EL (cell line): ENCODE results near the gene IGSF5.

Experiments used
- DNase-seq: peaks from one replicate; pipeline ENCODE4 v3.0.0-alpha.2; 2016

The IGSF5 gene

DNA sequence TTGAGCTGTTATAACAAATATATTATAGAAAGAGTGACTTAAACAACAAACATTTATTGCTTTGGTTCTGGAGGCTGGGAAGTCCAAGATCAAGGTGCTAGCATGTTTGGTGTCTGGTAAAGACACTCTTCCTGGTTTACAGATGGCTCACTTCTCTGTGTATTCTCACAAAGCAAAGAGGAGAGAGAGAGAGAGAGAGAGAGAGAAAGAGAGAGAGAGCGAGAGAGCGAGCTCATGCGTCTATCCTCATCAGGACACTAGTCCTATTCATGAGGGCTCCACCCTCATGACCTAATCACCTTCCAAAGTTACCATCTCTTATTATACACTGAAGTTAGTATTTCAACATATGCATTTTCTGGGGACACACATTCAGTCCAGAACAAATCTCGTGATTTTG lies 89.6 kb downstream of the IGSF5 start:
- no peak for DNase-seq

DNA sequence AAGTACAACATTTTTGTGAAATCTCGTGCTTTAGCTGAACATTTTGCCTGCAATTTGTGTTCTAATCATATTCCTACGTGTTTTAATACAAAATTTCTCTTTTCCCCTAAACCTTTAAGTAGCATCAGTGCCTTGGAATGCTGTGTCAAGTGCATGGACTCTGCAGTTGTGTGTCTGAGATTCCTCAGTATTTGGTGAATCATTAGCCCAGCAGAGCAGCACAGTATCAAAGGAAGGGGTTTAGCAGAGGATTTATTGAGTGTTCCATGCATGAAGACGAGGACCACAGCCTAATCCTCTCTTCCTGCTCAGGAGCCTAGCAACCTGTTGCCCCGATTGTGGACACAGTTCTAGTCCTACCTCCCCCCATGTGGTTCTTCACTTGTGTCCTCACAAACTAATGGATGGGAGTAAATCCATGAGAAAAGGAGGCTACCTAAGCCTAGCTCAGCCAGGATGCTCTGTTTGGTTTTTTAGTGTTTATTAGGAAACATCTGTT lies 92.9 kb downstream of the IGSF5 start:
- DNase-seq, result no peak

DNA sequence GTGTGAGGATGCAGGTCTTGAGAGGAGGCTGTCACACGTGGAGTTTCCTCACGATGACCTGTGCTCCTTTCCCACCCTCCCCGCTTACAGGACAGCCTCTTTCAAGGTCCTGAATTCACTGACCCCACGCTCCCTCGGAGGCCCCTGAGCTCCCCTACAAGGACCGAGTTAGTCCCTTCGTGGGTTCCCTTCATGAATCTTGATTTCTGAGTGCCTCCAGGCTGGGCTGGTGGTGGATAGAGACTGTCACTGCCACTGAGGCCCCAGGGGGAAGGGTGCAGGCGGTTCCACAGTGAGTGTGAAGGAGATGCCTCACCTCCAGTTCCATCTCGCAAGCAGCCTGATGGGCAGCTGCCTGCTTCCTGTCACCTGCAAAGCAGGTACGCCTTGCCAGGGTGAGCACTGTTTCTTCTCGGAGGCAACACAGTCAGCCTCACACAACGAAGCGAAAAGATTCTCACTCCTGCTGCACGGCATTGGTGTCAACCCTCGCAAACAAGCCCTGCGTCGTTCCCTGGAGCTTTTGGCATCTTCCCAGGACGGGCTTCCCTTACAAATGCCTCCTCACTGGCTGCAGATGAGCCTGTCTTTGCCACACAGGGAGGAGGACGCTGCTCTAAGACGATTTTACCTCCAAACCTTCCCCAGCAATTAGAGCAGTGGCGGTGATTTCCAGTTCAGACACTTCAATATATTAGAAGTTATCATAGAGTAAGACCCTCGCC lies 95.6 kb downstream of the IGSF5 start:
- no peak for DNase-seq

DNA sequence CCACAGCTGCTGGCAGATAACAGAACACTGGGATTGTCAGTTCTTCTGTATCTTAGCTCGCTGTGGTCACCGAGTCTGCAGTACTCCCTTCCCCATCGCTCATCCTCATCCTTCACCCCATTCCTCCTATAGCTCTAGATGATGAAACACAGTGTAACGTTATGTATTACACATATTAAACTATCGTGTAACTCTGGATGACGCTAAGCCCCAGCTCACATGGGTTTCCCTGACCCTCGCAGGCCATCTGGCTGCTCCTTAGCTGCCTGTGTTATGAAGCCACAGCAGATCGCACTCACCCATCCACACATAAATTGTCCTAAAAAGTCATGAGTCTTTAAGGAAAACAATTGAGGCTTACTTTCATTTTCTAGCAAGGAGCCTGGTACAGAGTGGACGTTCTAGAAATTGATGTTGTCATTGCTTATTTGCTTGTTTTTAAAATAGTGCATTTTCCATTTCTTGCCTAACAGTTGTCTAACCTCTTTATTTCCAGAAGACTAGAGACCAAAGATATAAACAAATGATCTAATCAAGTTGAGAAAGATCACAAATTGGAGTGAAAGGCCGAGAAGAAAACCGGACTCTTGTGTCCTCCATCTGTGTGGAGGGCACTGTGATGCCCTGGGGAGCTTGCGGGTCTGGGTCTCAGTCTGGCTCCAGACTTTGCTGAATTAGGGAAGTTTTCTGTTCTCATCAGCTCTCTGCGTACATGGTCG lies 97.9 kb downstream of the IGSF5 start:
- no peak for DNase-seq

DNA sequence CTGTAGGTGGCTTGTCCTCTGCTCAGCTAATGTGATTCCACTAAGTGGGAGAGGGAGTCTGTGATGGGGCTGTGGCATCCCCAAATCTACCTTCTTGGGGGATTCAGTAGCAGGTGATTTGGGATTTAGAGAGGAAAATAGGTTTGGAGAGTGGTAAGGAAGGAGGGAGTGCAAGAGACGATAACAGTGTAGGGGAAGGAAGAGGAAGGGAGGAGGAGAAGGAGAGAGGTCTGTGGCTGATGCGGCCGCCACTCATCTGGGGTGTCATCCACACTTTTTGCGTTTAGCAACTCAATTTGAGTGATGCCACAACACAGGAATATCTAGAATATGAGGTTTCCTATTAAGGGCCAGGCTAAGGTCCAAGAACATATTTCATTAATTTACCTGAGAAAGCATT lies 98.5 kb downstream of the IGSF5 start:
- DNase-seq, result no peak

DNA sequence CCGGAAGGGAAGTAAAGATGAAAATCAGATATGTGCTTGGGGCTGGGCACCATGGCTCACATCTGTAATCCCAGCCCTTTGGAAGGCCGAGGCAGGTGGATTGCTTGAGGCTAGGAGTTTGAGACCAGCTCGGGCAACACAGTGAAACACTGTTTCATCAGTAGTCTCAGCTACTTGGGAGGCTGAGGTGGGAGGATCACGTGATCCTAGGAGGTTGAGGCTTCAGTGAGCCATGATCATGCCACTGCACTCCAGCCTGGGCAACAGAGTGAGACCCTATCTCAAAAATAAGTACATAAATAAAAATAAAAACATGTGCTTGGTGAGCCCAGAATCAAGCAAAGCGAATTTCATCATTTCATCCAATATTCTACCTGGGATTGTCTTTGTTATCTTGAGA lies 98.9 kb downstream of the IGSF5 start:
- no peak for DNase-seq

DNA sequence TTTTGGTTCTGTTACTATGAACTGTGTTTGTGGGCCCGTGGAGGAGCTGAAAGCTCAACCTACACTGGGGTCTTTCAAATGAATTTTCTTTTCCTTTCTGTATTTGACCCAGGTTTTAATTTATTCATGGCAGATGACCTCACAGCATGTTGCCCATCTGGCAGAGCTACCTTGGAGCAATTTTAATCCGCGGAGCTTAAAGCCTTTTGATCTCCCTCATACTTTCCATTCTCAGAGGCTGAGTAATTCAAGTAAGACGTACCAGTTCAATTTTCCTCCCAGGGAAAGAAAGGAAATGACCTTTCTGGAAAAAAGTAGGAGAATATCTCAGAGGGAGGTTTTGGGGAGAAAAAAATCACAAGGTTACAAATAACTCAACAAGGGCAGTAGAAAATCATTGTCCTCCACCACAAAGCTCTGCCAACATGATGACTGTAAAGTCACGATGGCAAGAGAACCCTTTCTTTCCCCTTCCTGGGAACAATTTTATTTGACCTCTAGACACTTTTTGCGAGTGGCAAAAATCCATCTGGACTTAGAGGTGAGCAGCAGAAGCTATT lies 100.7 kb downstream of the IGSF5 start:
- DNase-seq, result no peak

DNA sequence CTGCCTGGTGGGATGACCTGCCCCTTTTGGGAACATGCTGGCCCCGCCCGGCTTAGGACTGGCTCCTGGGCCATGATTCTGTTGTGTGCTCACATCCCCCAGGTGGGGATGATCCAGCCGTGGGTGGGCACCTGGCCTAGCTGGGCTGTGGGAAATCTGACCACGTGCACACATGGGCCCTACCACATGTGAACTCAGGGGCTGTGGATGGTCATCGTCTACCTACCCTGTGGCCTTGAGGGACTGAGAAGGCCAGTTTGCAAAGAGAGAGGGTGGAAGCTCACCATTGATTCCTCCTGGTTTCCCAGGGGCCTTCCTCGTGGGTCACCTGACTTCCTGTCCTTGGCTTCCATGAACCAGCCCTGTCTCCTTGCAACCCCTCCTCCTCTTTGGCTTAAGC lies 102.9 kb downstream of the IGSF5 start:
- DNase-seq, result no peak

DNA sequence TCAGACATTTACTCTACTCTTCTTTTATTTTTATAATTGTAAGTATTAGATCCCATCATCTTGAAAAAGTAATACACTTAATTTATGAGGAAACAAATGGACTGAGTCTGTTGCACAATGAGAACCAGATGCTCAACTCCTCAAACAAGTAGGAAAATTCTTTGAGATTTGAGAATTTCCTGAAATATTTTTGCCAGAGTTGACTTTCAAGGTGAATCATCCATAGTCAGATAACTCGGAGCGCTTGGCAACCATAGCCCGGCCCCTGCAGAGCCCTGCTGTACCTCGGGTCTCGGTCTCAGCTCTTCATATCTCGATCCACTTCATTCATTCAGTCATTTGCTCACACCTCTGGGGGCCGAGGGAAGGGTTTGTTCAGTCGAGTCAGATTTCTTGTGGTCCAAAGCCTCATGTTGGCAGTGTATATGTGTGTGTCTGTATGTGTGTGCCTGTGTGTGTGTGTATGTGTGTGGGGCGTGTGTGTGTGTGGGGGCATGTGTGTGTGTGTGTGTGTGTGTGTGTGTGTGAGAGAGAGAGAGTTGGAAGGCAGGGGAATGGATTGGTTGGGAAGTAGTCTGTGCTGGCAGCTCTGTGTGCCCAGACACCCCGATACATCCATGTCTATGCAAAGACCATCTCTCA lies 104.2 kb downstream of the IGSF5 start:
- DNase-seq, result no peak

DNA sequence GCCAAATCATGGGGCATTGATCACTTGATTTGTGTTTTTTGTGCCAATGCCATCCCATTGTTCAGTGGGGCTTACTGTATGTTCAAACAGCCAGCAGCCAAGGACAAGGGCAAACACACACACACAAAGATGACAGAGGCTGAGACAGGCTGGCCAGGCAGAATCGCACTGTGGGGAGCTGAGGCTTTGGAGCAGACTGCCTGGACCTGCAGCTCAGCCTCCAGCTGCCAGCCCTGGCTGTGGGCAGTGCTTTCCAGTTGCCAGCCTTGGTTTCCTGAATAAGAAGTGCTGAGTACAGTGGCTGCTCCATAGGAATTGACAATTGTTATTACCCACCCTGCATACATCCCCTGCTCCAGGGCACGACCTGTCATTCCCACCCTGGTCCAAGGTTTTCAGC lies 105.3 kb downstream of the IGSF5 start:
- no peak for DNase-seq

DNA sequence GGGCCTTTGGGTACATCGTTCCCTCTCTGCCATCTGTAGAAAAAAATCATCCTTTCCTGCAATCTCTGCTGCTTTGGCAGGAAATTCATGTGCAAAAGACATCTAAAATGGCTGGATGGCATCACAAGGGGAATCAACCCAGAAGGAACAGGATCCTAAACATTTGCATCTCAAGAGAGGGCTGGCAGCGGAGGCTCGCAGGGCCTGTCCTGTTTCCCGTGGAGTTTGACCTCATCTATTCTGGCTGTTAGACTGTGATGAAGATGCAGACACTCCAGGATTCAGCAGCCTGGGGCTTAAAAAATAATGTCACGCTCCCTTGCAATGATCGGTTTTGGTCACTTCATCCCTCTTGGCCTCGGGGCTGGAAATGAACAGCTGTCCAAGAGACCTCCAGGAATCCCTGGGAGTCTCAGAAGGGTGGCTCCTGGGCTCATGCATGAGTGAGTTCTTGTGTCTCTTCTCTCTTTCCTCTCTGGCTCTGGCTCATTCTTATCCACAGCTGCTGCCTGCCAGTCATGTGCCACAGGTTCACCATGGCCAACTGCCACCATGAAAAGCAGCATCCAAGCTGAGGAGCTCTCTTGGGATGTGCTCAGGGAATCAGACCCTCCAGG lies 106.1 kb downstream of the IGSF5 start:
- DNase-seq, result no peak
